ENCODE results near the gene JMJD6.
A peak's percentile ranks its signal among the peaks of the same experiment; 100 is the strongest.
"Not testable (repeated sequence)": the region's sequence is repeated elsewhere in the genome, so short reads cannot be mapped to it uniquely, and the experiment has no call there.

The JMJD6 gene

GRCh38 chr17:76726231-76726775, at the start of gene JMJD6:
Gene JMJD6, minus strand, starts transcription at chr17:76726606. Its CDS starts 131 bp downstream, at chr17:76726475.
- DNase-seq (ENCODE audit: low read depth, low spot score) = peak; percentile 86

- no peak for DNase-seq (ENCODE audit: low read depth, low spot score)
Measured at GRCh38 chr17:76775021-76775600, 48.7 kb upstream of the JMJD6 start.

GRCh38 chr17:76772842-76773525, 46.6 kb upstream of the JMJD6 start:
- no peak for DNase-seq (ENCODE audit: low read depth, low spot score)

- no peak for DNase-seq (ENCODE audit: low read depth, low spot score)
Measured at GRCh38 chr17:76758570-76758969, 32.2 kb upstream of the JMJD6 start.

DNA sequence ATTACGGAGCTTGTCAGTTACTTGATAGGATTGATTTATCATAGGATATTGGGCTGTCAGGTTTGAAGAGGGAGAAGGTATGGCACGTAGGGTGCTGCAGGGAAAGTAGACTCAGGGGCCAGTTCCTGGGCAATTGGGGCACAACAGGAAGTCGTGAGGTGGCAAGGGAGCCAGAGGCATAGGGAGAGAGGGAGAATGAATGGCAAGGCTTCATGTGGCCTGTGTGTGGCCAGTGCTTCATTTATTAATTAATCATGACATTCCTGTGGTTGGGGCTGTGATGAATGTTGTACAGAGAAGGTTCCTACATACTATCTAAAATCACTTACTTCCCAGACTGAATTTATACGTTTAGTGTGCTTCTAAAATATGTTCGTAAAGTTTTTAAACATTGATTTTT, 30.9 kb upstream of the JMJD6 start:
- no peak for DNase-seq (ENCODE audit: low read depth, low spot score)

DNA sequence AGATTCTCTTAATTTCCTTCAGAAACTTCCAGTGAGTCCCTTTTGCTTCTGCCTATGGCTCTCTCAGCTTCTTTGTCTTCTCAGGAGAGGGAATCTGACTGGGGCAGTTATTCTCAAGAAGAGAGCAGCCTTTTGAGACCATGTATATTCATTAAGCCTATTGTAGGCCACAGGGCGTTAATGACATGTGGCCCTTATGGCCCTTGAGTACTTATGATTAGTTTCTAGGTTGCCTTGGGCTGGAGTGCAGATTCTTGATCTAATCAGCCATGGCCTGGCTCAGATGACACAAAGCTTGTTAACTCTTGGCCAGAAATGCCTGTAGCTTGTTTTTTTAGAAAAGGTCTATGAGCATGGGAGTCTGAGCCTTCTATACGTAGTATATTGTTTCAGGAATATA, 28.9 kb upstream of the JMJD6 start:
- DNase-seq (ENCODE audit: low read depth, low spot score) = no peak

- no peak for DNase-seq (ENCODE audit: low read depth, low spot score)
Measured at GRCh38 chr17:76753061-76753961, 26.9 kb upstream of the JMJD6 start.

- no peak for DNase-seq (ENCODE audit: low read depth, low spot score)
Measured at GRCh38 chr17:76752006-76752405, 25.6 kb upstream of the JMJD6 start.

- DNase-seq (ENCODE audit: low read depth, low spot score) = no peak
Measured at GRCh38 chr17:76751416-76751993, 25.1 kb upstream of the JMJD6 start.

DNA sequence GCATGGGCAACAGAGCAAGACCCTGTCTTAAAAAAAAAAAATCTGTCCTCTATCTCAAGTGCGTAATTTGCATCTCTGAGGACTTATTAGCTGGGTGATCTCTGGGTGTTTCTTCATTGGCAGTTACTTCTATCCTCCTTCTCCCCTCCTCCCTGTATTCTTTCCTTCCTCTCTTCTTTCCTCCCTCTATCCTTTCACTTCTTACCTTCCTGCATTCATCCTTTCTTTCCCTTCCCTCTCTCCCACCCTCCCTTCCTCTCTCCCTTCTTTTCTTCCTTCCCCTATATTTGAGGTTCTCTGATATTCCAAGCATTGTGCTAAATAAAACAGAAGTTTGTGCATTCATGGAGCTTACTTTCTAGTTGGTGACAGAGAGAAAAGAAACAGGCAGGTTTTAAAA, 22.3 kb upstream of the JMJD6 start:
- DNase-seq (ENCODE audit: low read depth, low spot score) = no peak

DNA sequence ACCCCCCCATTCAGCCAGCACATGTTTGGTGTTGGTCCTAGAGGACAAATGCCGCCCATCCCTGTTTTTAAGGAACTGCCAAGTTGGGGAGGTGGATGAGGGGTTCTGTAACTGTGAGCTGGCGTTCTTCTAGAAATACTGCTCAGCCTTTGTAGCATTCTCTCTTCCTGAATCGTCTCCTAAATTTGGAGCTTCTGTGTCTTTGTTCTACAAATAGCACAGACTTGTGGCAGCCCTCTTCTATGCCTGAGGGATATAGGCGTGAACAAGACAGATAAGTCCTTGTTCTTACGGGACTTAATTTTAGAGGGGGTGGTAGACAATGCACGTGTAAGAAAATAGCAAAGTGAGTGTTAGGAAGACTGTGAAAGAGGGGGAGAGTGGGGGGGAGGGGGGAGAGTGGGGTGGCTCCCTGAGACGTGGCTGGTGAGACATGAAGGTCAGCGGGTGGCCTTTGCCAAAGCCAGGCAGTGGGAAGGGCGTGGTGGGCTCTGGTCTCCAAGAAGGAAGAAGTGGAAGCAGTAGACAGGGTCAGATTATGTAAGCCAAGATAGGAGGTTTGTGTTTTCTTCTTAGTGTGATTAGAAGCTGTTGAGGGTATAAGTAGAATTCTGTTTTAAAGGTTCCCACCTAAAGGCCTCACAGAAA, 21.4 kb upstream of the JMJD6 start:
- DNase-seq (ENCODE audit: low read depth, low spot score) = no peak

DNA sequence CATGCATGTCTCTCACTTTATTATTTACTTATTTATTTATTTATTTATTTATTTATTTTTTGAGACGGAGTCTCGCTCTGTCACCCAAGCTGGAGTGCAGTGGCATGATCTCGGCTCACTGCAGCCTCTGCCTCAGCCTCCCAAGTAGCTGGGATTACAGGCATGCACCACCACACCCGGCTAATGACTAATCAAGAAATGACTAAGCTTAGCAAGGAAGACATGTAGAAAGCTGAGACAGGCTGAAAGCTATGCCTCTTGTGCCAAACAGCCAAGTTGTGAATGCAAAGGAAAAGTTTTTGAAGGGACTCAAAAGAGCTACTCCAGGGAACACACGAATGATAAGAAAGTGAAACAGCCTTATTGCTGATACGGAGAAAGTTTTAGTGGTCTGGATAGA, 19.4 kb upstream of the JMJD6 start:
- DNase-seq (ENCODE audit: low read depth, low spot score) = not testable (repeated sequence)

- DNase-seq (ENCODE audit: low read depth, low spot score) = no peak
Measured at GRCh38 chr17:76744747-76745146, 18.3 kb upstream of the JMJD6 start.

- DNase-seq (ENCODE audit: low read depth, low spot score) = no peak
Measured at GRCh38 chr17:76742958-76743357, 16.6 kb upstream of the JMJD6 start.

GRCh38 chr17:76740329-76741118, 14.1 kb upstream of the JMJD6 start:
- DNase-seq (ENCODE audit: low read depth, low spot score) = no peak

- not testable (repeated sequence) for DNase-seq (ENCODE audit: low read depth, low spot score)
Measured at GRCh38 chr17:76739568-76740115, 13.2 kb upstream of the JMJD6 start.

GRCh38 chr17:76738468-76738850, 12.1 kb upstream of the JMJD6 start:
- DNase-seq (ENCODE audit: low read depth, low spot score) = no peak

GRCh38 chr17:76737676-76738467, 11.5 kb upstream of the JMJD6 start, which contains the start of gene MFSD11:
Gene MFSD11, plus strand, starts transcription at chr17:76738119. Its CDS starts 234 bp downstream, at chr17:76738353.
- DNase-seq (ENCODE audit: low read depth, low spot score) = peak; percentile 77

DNA sequence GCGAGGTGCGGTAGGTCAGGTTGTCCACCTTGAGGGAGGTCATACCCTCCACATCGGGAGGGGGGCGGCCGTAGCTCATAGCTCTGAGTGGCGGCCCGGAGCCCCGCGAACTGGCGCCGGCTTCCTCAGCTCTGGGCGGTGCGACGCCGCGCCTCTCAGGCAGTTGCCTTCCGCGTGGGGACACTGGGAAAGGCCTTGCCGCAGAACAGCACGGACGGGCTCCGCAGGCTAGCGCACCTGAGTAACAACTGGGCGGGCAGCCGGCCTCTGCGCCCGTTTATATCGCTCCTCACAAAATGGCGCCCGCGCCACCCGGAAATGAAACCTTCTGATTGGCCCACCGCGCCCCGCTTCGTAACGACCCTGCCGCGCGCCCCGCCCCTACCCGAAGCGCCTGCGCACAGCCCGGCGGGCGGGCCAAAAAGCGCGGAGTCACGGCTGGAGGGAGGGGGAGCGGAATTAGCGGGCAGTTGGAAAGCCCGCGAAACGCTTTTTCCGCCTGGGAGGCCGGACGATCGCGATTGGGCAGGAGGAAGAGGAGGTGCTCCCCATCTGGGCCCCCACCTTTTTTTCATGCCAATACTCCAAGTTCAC, 10.8 kb upstream of the JMJD6 start, which contains the start of gene SRSF2:
TSS of gene SRSF2 (minus strand) at position 250 of the 594 bp plus-strand sequence. CDS start at position 79, 171 bp downstream.
- peak; percentile 84 for DNase-seq (ENCODE audit: low read depth, low spot score)

All from iPS DF 19.7 (cell line).